CD4-positive, alpha-beta T cell (primary cell): ENCODE measurements around the gene FMNL1. TPM values are rescaled to one million over a fixed set of nuclear protein-coding genes. Genes with fewer than 3 reads are reported as not detected.

Experiments used
- ATAC-seq: fragments of 200-7000 bp; cut with Tn5 transposase; one replicate; pipeline ENCODE4 v1.10.0; 2022; ENCODE audit warnings: mild to moderate bottlenecking; ENCODE audit not compliant: poor library complexity
- CTCF ChIA-PET: fragments of 350-600 bp; sonication (Branson Sonifier 250); formaldehyde crosslinking; loops from one replicate; lab custom pipeline; 2021; ENCODE audit warnings: antibody characterized with exemption, inconsistent platforms; lab: Charles Lee
- POLR2A ChIA-PET: fragments of 350-600 bp; sonication (Branson Sonifier 250); formaldehyde crosslinking; loops from one replicate; lab custom pipeline; 2021; ENCODE audit warnings: antibody characterized with exemption, inconsistent platforms; lab: Charles Lee
- DNase-seq, 14 experiments: peaks; one replicate each; pipeline ENCODE4 v3.0.0-alpha.2; 2013 to 2020; ENCODE audit warnings: mixed read lengths in 2 of 14
- H3K27ac ChIP-seq, 2 donors: one replicate each; pipeline versions ENCODE4 v1.5.1 to v1.7.0; 2013; ENCODE audit warnings: low read length in 2 of 2, low read depth in 1 of 2, mild to moderate bottlenecking in 1 of 2
- H3K27me3 ChIP-seq, 2 experiments: 1 replicate in 1 of 2; 2 replicates in 1 of 2; pipeline versions ENCODE4 v1.6.1 to v1.7.0; 2013; ENCODE audit warnings: low read length in 2 of 2, control low read depth in 1 of 2, mild to moderate bottlenecking in 1 of 2, moderate library complexity in 1 of 2; ENCODE audit not compliant: insufficient read depth in 2 of 2, control insufficient read depth in 1 of 2
- H3K36me3 ChIP-seq: one replicate; pipeline ENCODE4 v1.6.1; 2013; ENCODE audit warnings: low read length, control low read depth; ENCODE audit not compliant: insufficient read depth
- H3K4me1 ChIP-seq: one replicate; pipeline ENCODE4 v1.6.1; 2013; ENCODE audit warnings: low read length, control low read depth; ENCODE audit not compliant: insufficient read depth
- H3K4me3 ChIP-seq: one replicate; pipeline ENCODE4 v1.5.1; 2013; ENCODE audit warnings: mild to moderate bottlenecking, low read length, moderate library complexity
- H3K9me3 ChIP-seq, 2 experiments: 1 replicate in 1 of 2; 2 replicates in 1 of 2; pipeline versions ENCODE4 v1.6.1 to v1.7.0; 2013; ENCODE audit warnings: low read length in 2 of 2, mild to moderate bottlenecking in 2 of 2, control low read depth in 1 of 2, moderate library complexity in 1 of 2; ENCODE audit not compliant: control insufficient read depth in 1 of 2, insufficient read depth in 1 of 2
- H3K27ac Mint-ChIP-seq: one replicate; pipeline ENCODE4 v1.8.0; 2020; ENCODE audit warnings: mixed read lengths
- H3K27me3 Mint-ChIP-seq: one replicate; pipeline ENCODE4 v1.8.0; 2021; ENCODE audit warnings: mixed read lengths
- H3K36me3 Mint-ChIP-seq: one replicate; pipeline ENCODE4 v1.8.0; 2021; ENCODE audit warnings: low read depth, mixed read lengths
- H3K4me1 Mint-ChIP-seq: one replicate; pipeline ENCODE4 v1.8.0; 2021; ENCODE audit warnings: low read depth, mixed read lengths
- H3K4me3 Mint-ChIP-seq: one replicate; pipeline ENCODE4 v1.8.0; 2020; ENCODE audit warnings: mild to moderate bottlenecking, mixed read lengths
- H3K9me3 Mint-ChIP-seq: one replicate; pipeline ENCODE4 v1.8.0; 2020; ENCODE audit warnings: mixed read lengths
- intact Hi-C, 2 experiments: fragments of 100-400 bp; cut with DNase I in 1 of 2; cut with micrococcal nuclease in 1 of 2; formaldehyde crosslinking; loops; one replicate each; pipeline versions ENCODE4 v1.15.1 to v1.9.0; 2023 to 2025; cut with DNase I, micrococcal nuclease
- total RNA-seq, 174 experiments: library from RNA in 2 of 174; stranded (reverse) in 2 of 174; gene quantifications; one replicate each; pipeline ENCODE4 v1.2.3 and lab custom pipeline; 2021 to 2026
- TF ChIP-seq, protein P1 (sequence below): fragments of 200-600 bp; IDR thresholded peaks from one replicate; pipeline ENCODE4 v1.8.0; 2022; ENCODE audit warnings: antibody characterized with exemption, mild to moderate bottlenecking

FMNL1 gene
- total RNA-seq, 2 experiments from 2014 or later = 378 to 387 TPM

DNA sequence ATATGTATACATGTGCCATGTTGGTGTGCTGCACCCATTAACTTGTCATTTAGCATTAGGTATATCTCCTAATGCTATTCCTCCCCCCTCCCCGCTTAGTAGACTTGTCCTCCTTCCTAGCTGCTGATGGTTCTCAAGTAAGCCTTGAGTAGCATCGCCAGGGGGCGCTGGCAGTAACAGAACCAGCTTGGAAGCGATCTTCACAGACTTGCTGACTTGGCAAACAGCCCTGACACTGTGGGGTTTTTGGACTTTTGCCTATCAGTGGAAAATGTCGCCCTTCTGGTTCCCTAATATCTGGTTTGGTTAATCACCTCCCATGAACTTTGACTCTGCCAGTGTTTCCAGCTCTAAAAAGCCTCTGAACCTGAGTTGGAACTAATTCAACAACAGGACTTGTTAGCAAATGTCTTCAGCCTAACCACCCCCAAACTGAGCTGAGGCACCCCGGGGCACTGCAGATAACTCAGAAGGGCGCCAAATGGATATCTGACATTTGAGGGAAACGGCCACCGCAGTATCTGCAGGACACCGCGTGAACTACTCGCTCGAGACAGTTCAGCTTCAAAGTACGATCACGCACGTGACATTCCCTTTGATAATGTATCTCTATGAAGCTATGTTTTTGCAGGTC, 55.6 kb downstream of the FMNL1 start:
- ChIA-PET CTCF (interaction anchor here (0.5 to 5.1 kb wide), 40 partner anchors 11 to 403 kb away, joined by 3 to 83 read pairs (median 4); partner anchors contain the start of genes ACBD4 and MAP3K14), POLR2A (interaction anchor here (0.6 to 2.7 kb wide), 13 partner anchors 20 to 133 kb away, joined by 3 to 45 read pairs (median 5); partner anchors contain the start of genes FMNL1, HEXIM1 and MAP3K14)
- Mint-ChIP-seq H3K4me3 (no peak overlapping the region), H3K27ac (peak overlapping the region; percentile 51), H3K9me3 (no peaks in the 10 kb centered on the region), H3K4me1 (peaks cover 12% of the 10 kb centered on the region), H3K36me3 (peaks cover 49% of the 10 kb centered on the region), H3K27me3 (no peaks in the 10 kb centered on the region)
- Histone ChIP-seq H3K4me3 (no peak overlapping the region), H3K4me1 (peaks cover 6% of the 10 kb centered on the region), H3K36me3 (peaks cover 41% of the 10 kb centered on the region), H3K9me3 (no peaks in the 10 kb centered on the region), H3K27me3 (no peaks in the 10 kb centered on the region), H3K27ac (peak overlapping the region in 1 of 2 donors; percentile 22)
- ATAC-seq (peak; percentile 96), DNase-seq (peak; percentile 84 to 97 (median 90))
- intact Hi-C loops = loop anchor here (1.0 to 2.0 kb wide), 3 partner anchors 39 to 108 kb away; partner anchors contain the start of gene MAP3K14 (in 1 of the 2)
- TF ChIP-seq, protein P1, sequence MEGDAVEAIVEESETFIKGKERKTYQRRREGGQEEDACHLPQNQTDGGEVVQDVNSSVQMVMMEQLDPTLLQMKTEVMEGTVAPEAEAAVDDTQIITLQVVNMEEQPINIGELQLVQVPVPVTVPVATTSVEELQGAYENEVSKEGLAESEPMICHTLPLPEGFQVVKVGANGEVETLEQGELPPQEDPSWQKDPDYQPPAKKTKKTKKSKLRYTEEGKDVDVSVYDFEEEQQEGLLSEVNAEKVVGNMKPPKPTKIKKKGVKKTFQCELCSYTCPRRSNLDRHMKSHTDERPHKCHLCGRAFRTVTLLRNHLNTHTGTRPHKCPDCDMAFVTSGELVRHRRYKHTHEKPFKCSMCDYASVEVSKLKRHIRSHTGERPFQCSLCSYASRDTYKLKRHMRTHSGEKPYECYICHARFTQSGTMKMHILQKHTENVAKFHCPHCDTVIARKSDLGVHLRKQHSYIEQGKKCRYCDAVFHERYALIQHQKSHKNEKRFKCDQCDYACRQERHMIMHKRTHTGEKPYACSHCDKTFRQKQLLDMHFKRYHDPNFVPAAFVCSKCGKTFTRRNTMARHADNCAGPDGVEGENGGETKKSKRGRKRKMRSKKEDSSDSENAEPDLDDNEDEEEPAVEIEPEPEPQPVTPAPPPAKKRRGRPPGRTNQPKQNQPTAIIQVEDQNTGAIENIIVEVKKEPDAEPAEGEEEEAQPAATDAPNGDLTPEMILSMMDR = peak; percentile 83

GRCh38 chr17:45277992-45278391, 56.3 kb downstream of the FMNL1 start:
- ATAC-seq (no peak), DNase-seq (no peak)
- no peaks in the 10 kb centered on the region for H3K27me3 ChIP-seq
- Mint-ChIP-seq H3K4me1 (peaks cover 12% of the 10 kb centered on the region), H3K4me3 (no peak overlapping the region), H3K9me3 (no peaks in the 10 kb centered on the region), H3K27ac (no peak overlapping the region), H3K27me3 (no peaks in the 10 kb centered on the region), H3K36me3 (peaks cover 49% of the 10 kb centered on the region)
- ChIA-PET CTCF (interaction anchor here (0.6 to 5.1 kb wide), 23 partner anchors 10 to 144 kb away, joined by 3 to 83 read pairs (median 6); partner anchors contain the start of gene MAP3K14), POLR2A (interaction anchor here (0.7 to 2.7 kb wide), 11 partner anchors 30 to 132 kb away, joined by 3 to 45 read pairs (median 5); partner anchors contain the start of genes HEXIM1 and MAP3K14)
- no peaks in the 10 kb centered on the region for H3K9me3 ChIP-seq
- no peak overlapping the region for H3K27ac ChIP-seq
- intact Hi-C loops = loop anchor here (1.0 to 2.0 kb wide), 3 partner anchors 39 to 107 kb away; partner anchors contain the start of gene MAP3K14 (in 2 of the 2)
- TF ChIP-seq, protein P1 = no peak
- H3K4me1 ChIP-seq = peaks cover 6% of the 10 kb centered on the region
- H3K4me3 ChIP-seq = no peak overlapping the region
- H3K36me3 ChIP-seq = peaks cover 41% of the 10 kb centered on the region

DNA sequence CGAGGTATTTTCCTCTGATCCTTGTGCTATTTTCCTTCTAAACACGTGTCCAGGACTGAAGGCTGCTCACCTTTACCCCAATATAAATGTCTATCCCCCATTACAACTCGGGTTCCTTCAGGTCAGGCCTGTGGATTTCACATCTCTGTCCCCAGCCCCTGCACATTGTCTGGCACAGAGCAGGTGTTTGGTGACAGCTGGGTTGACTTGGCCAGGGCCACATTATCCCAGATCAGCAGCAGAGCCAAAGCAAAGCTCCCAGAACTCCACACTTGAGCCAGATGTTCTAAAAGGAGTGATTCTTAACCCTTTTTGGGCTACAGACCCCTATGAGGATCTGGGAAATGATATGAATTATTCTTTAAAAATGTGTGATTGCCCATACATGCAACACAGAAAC, 58.2 kb downstream of the FMNL1 start:
- H3K9me3 Mint-ChIP-seq = no peaks in the 10 kb centered on the region
- Histone ChIP-seq H3K27me3 (no peaks in the 10 kb centered on the region), H3K9me3 (no peaks in the 10 kb centered on the region), H3K4me1 (peaks cover 10% of the 10 kb centered on the region), H3K4me3 (no peak overlapping the region), H3K36me3 (peaks cover 43% of the 10 kb centered on the region), H3K27ac (no peak overlapping the region)
- DNase-seq (no peak), ATAC-seq (no peak)
- peaks cover 12% of the 10 kb centered on the region for H3K4me1 Mint-ChIP-seq
- ChIA-PET CTCF (interaction anchor here (0.7 to 5.1 kb wide), 2 partner anchors 33 to 105 kb away, joined by 3 to 83 read pairs; no protein-coding TSS in a partner anchor), POLR2A (no interaction called here)
- intact Hi-C loops = loop anchor here in 1 of 2 experiments (2.0 kb wide), 1 partner anchor 37 kb away; the partner anchor contains the start of gene MAP3K14
- H3K27ac Mint-ChIP-seq = no peak overlapping the region
- H3K36me3 Mint-ChIP-seq = peaks cover 59% of the 10 kb centered on the region
- no peak overlapping the region for H3K4me3 Mint-ChIP-seq
- TF ChIP-seq, protein P1 = no peak
- no peaks in the 10 kb centered on the region for H3K27me3 Mint-ChIP-seq
